ENCODE measurements around the gene MKLN1.

MKLN1 gene

DNA sequence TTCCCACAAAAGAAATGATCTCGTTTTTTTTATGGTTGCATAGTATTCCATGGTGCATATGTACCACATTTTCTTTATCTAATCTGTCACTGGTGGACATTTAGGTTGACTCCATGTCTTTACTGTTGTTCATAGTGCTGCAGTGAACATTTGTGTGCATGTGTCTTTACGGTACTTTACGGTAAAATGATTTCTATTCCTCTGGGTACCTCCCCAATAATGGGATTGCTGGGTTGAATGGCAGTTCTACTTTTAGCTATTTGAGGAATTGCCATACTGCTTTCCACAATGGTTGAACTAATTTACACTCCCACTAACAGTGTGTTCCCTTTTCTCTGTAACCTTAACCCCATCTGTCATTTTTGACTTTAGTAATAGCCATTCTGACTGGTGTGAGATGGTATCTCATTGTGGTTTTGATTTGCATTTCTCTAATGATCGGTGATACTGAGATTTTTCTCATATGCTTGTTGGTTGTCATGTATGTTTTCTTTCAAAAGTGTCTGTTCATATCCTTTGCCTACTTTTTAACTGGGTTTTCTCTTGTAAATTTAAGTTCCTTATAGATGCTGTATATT is 37.2 kb downstream of the MKLN1 start:
- DNase-seq (ENCODE audit: low spot score), result no peak
- TF ChIP-seq, protein P1, sequence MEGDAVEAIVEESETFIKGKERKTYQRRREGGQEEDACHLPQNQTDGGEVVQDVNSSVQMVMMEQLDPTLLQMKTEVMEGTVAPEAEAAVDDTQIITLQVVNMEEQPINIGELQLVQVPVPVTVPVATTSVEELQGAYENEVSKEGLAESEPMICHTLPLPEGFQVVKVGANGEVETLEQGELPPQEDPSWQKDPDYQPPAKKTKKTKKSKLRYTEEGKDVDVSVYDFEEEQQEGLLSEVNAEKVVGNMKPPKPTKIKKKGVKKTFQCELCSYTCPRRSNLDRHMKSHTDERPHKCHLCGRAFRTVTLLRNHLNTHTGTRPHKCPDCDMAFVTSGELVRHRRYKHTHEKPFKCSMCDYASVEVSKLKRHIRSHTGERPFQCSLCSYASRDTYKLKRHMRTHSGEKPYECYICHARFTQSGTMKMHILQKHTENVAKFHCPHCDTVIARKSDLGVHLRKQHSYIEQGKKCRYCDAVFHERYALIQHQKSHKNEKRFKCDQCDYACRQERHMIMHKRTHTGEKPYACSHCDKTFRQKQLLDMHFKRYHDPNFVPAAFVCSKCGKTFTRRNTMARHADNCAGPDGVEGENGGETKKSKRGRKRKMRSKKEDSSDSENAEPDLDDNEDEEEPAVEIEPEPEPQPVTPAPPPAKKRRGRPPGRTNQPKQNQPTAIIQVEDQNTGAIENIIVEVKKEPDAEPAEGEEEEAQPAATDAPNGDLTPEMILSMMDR (IDR thresholded peaks at IDR 0.05; ENCODE audit: extremely low read depth, missing control alignments), result no peak

DNA sequence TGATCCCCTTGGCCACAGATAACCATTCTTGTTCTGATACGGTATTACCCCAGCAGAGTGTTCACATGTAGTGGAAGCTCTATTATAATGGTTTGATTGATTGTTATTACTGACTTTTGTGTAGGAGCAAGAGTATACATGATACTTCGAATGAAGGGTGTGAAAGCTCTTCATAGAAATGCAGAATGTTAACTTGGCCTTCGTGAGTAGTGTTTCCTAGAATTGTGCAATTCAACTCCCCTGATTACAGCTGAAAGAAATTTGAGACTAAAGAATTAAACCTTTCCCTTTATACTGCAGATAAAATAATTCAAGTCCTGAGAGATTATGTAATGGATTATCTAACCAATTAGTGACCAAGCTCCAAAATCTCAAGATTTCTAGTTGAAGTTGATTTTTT is 38.2 kb downstream of the MKLN1 start:
- TF ChIP-seq, protein P1 (IDR thresholded peaks at IDR 0.05; ENCODE audit: extremely low read depth, missing control alignments), result no peak
- DNase-seq (ENCODE audit: low spot score), result no peak

DNA sequence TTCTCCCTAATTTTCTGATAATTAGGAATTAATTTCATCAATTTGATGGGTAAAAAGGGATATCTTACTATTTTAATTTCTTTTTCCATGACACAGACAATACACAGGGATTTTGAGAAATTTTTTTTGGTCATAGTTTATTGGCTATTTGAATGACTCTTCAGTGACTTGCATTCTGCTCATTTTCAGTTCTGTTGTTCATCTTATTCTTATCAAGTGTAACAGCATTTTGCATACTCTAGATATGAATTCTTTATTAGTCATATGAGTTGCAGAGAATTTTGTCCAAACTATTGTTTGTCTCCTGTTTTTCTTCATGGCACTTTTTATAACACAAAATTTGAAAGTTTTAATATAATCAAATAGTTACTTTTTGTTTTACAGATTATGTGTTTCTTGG is 41.7 kb downstream of the MKLN1 start:
- no peak for DNase-seq (ENCODE audit: low spot score)

DNA sequence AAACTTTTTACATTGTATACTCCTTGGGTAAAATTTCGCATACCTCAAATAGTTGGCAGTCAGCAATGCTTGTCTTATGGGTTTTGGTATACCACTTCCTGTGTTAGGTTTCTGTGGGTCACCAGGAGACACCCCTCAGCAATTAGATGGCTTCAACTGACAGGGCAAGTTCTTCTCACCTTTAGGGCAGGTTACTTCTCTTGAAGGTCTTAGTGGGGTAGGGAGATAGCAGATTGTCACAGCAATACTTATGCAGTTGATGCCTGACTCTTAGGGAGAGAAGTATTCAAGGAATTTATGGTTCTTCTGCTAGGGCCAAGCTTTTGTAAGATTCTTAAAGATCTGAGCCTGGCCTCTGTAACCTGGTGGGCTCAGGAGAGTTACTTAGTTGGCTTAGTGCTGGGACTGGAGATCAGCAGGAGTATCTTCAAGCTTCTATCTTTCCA is 42.9 kb downstream of the MKLN1 start:
- DNase-seq (ENCODE audit: low spot score), result no peak

More for the DNA sequence above, 41.7 kb downstream of the MKLN1 start:
- TF ChIP-seq, protein P1 (IDR thresholded peaks at IDR 0.05; ENCODE audit: extremely low read depth, missing control alignments), result no peak

DNA sequence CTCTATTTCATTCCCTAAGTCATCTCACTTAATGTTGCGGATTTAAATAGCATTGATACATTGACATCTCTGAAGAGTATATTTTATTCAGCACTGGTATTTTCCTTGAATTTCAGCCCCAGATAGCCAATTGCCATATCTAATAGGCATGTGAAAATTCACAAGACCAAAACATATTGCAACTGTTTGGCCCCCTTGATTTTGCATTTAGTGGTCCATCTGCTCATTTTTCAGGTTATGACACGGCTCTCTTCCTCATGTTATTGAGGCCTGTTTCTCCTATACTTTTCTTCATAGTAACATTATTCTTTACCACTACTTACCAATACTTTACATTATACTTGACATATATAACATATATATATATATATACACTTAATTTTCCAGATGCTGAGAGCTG is 43.7 kb downstream of the MKLN1 start:
- TF ChIP-seq, protein P1 (IDR thresholded peaks at IDR 0.05; ENCODE audit: extremely low read depth, missing control alignments), result no peak
- DNase-seq (ENCODE audit: low spot score), result no peak

More for the DNA sequence above, 42.9 kb downstream of the MKLN1 start:
- TF ChIP-seq, protein P1 (IDR thresholded peaks at IDR 0.05; ENCODE audit: extremely low read depth, missing control alignments), result no peak

DNA sequence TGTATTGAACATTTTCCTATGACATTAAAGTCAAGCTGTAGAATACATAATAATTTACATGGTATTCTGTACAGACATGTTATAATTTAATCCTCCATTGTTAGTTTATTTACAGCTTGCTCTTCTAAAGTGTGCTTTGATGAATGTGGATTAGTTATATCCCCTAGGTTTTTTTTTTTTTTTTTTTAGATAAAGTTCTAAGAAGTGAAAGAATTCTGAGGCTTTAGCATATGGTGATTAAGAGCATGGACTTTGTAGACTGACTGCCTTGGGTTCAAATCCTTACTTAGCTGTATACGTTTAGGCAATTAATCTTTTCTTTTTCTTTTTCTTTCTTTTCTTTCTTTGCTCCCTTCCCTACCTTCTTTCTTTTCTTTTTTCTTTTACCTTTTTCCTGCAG is 44.9 kb downstream of the MKLN1 start:
- TF ChIP-seq, protein P1 (IDR thresholded peaks at IDR 0.05; ENCODE audit: extremely low read depth, missing control alignments), result no peak
- no peak for DNase-seq (ENCODE audit: low spot score)

DNA sequence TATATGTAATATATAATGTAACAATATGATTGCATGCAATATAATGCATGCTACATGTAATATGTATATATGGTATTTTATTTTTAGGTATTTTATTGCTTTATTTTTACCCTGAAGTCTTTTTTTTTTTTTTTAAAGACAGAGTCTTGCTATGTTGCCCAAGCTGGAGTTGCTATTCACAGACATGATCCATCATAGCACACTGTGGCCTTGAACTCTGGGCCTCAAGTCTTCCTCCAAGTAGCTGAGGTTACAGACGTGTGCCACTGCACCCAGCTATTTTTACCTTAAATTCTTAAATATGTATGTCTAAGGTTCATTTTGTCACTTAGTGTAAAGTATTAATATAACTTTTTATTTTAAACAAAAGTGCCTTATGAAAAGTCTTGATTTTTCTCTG is 47.1 kb downstream of the MKLN1 start:
- TF ChIP-seq, protein P1 (IDR thresholded peaks at IDR 0.05; ENCODE audit: extremely low read depth, missing control alignments), result no peak
- DNase-seq (ENCODE audit: low spot score), result no peak
